Measurements from ENCODE around the gene HIVEP1. TPM values are rescaled to one million over a fixed set of nuclear protein-coding genes. Genes with fewer than 3 reads are reported as not detected.
A peak's percentile ranks its signal among the peaks of the same experiment; 100 is the strongest.

HIVEP1 gene
- total RNA-seq, 1 donor from 2014 or later, result 37.4 TPM

- Mint-ChIP-seq H3K4me1 (ENCODE audit: unreplicated experiment) (peaks cover 11% of the 10 kb centered on the region), H3K36me3 (peaks cover 24% of the 10 kb centered on the region), H3K4me3 (no peak overlapping the region), H3K9me3 (no peaks in the 10 kb centered on the region), H3K27ac (no peak overlapping the region), H3K27me3 (no peaks in the 10 kb centered on the region)
- TF ChIP-seq CTCF (conservative IDR thresholded peaks at IDR 0.05), result no peak
- no peak for DNase-seq (ENCODE audit: extremely low spot score, unreplicated experiment)
These were observed 36.5 kb downstream of the HIVEP1 start for GRCh38 chr6:12048609-12049008.

- DNase-seq (ENCODE audit: extremely low spot score, unreplicated experiment), result no peak
- Mint-ChIP-seq H3K9me3 (no peaks in the 10 kb centered on the region), H3K4me3 (no peak overlapping the region), H3K36me3 (peaks cover 20% of the 10 kb centered on the region), H3K27me3 (no peaks in the 10 kb centered on the region), H3K27ac (no peak overlapping the region), H3K4me1 (ENCODE audit: unreplicated experiment) (peaks cover 11% of the 10 kb centered on the region)
- no peak for TF ChIP-seq CTCF (conservative IDR thresholded peaks at IDR 0.05)
These were observed 37.1 kb downstream of the HIVEP1 start for GRCh38 chr6:12049165-12049564.

- peaks cover 20% of the 10 kb centered on the region for H3K36me3 Mint-ChIP-seq
- no peak for DNase-seq (ENCODE audit: extremely low spot score, unreplicated experiment)
- peaks cover 5% of the 10 kb centered on the region for H3K4me1 Mint-ChIP-seq (ENCODE audit: unreplicated experiment)
- TF ChIP-seq CTCF (conservative IDR thresholded peaks at IDR 0.05), result no peak
- H3K27me3 Mint-ChIP-seq, result no peaks in the 10 kb centered on the region
- H3K9me3 Mint-ChIP-seq, result no peaks in the 10 kb centered on the region
- H3K4me3 Mint-ChIP-seq, result no peak overlapping the region
- no peak overlapping the region for H3K27ac Mint-ChIP-seq
These were observed 39.8 kb downstream of the HIVEP1 start for GRCh38 chr6:12051861-12052368.

DNA sequence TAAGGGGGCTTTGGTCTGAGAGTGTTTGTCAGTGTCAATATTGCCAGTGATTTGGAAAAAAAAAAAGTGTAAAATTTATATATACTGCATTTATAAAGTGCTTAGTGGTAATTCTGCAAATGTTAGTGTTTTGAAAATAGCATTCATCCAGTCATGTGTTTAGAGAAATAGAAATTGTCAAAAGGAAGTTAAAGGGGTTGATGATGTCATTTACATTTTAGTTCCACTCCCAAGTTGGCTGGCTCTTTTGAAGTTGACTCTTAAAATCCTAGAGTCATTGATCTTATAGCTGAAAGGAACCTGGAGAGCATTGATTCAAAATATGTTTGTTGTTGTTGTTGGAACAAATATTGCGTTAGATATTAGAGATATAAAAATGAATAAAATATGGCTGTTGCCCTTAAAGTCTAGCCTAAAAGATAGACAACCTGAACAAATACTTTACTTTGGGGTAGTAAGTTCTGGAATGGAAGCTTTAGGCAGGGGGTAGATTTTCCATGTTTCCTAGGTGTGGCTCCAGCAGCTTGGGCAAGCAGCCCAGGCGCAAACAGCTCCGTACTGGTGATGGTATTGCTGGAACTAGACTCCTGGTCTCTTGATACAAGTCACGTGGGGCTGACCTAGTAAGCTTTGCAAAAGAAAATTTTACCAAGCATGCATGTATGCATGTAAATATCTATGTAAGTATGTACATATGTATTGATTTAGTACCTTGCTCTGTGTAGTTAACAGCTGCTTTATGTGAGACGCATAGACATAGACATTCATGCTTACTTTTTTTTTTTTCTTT lies 46.3 kb downstream of the HIVEP1 start:
- H3K4me1 Mint-ChIP-seq (ENCODE audit: unreplicated experiment), result peaks cover 24% of the 10 kb centered on the region
- DNase-seq (ENCODE audit: extremely low spot score, unreplicated experiment), result no peak
- H3K36me3 Mint-ChIP-seq, result peaks cover 8% of the 10 kb centered on the region
- H3K27ac Mint-ChIP-seq, result no peak overlapping the region
- TF ChIP-seq CTCF (conservative IDR thresholded peaks at IDR 0.05), result no peak
- H3K9me3 Mint-ChIP-seq, result no peaks in the 10 kb centered on the region
- no peaks in the 10 kb centered on the region for H3K27me3 Mint-ChIP-seq
- H3K4me3 Mint-ChIP-seq, result no peak overlapping the region

DNA sequence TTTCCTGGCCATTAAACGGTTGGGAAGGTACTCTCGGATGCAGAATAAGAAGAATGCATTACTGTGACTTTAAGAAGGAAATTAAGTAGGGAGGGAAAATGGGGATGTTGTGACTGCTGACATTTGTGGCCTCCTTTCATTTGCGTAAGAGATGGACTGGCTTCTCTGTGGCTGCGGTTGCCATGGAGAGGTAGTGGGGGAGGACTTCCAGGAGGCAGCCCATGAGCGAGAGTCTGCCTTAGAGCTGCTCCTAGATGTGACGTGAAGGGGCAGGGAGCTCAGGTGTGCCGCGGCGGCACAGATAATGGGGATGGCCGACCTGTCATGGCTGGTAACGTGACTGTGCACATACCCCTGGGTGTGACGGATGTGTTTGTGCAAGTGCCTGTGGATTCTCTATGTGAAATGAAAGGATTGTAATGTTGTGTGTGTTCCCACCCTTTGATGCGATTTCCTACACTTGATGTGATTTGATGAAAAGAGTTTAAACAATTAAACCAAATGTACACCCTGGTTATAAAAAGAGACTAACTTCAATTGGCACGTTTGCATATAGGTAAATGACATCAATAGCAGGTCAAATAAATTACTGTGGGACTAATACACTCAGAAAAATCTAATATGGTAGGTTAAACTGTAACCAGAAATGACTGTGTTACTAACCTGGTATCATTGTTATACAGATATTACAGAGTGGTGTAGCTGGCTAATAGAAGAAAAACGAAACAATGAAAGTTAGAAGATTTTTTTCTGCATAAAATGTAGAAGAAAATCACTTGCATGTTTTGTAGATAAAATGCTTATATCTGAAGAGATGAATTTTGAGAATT lies 48.9 kb downstream of the HIVEP1 start:
- no peak for DNase-seq (ENCODE audit: extremely low spot score, unreplicated experiment)
- Mint-ChIP-seq H3K27ac (peak overlapping the region; percentile 91), H3K9me3 (no peaks in the 10 kb centered on the region), H3K4me3 (peak overlapping the region; percentile 82), H3K36me3 (peaks cover 8% of the 10 kb centered on the region), H3K4me1 (ENCODE audit: unreplicated experiment) (peaks cover 40% of the 10 kb centered on the region), H3K27me3 (no peaks in the 10 kb centered on the region)
- no peak for TF ChIP-seq CTCF (conservative IDR thresholded peaks at IDR 0.05)
